GM21786 (cell line): ENCODE results near the gene C5orf58.

ENCODE experiments used
- ATAC-seq: cut with Tn5 transposase; IDR thresholded peaks from one replicate; pipeline ENCODE4 v1.9.1; 2021; ENCODE audit not compliant: unreplicated experiment

C5orf58 gene

DNA sequence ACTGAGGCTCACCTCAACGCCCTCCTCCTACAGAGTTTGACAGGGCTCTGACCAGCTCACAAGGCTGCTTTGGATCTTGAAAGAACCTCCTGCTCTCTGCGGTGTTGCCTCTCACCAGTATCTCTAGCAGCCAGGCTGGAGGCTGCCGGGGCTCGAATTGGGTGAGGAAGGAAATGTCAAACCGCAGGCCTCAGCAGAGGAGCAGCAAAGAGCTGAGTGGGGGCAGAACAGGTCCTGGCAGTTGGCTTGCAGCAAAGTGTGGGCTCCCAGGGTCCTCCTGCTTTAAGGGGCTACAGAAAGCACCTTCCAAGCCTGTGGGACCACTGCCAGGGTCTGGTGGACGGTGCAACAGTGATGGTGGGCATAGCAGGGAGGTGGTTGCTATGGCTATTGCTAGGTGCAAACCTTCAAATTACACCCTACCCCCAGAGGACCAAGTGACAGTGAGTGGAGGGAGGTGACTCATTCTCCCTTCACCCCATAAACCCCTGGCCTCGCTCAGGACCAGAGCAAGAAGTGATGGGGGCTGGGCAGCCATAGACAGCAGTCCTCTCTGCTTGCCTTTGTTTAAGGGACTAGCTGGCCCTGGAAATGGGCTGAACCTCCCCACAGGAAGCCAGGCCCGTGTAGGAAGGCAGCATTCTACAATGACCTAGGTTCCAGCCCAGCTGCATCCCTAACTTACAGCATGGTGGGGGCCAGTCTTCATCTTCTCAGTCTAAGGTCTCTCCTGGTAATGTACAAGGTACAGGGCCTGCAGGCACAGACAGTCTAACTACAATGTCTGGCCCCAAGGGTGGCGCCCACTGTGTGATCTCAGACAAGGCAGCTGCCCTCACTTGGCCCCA, 46.0 kb downstream of the C5orf58 start:
- peak; percentile 86 for ATAC-seq

DNA sequence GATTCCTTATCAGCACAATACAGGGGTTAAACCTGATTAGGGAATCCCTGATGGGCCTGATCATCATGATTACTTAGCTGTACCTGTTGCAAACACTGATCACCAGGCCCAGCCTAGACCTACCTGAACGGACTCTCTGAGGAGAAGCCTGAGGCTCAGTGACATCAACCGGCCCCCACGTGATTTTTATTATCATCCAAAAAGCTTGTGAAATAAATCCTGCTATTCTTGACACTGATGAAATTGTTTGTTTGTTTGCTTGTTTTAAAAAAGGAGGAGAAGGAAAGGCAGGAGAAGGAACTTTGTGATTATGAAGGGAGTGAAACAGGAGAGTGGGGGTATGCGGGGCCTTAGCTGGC, 46.7 kb downstream of the C5orf58 start:
- ATAC-seq = no peak

DNA sequence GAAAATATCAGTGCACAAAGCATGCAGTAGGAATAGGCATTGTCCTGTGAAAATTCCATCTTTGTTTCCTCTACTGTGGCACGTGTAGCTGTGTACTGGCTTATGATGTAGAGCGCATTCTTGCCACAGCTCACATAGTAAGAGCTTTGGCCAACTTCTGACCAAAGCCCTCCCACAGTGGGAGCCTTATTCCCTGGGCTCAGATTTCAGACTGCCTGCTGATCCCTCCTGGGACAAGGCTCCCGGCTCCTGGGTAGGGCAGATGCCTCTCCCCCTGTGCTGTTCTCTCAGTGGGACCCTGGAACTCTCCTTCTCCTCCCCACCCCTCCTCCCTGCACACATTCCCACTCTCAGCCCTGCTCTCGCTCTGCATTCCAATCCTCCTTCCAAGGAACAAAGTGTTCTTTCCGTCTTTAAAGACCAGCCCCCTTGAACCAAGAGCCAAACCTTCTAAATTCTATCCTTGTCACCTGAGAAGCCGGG, 47.3 kb downstream of the C5orf58 start:
- ATAC-seq = no peak

GRCh38 chr5:170283296-170283695, 50.5 kb downstream of the C5orf58 start:
- ATAC-seq = no peak

- ATAC-seq = no peak
These were observed 51.4 kb downstream of the C5orf58 start for GRCh38 chr5:170284231-170284630.

- no peak for ATAC-seq
These were observed 52.4 kb downstream of the C5orf58 start for GRCh38 chr5:170285181-170285580.

DNA sequence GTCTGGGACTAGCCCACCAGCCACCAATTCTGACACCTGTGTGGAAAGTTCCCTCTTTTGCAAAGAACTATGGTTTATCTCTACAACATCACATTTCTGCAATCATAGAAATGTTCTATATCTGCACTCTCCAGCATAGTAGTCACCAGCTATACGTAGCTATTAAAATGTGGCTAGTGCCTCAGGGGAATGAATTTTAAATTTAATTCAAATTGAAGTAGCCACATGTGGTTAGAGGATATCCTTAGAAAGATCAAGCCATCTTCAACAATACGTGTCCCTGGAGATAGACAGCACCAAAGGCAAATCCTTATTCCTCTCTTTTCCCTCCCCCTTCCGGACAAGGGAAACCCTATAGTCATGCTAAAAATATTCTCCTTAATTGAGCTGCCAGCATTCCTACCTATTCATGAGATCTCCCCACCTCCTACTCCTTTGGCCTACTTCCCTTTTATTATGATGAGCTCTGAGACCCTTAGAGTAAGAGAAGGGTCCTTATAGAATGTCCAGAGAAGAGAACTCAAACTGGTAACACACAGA, 53.7 kb downstream of the C5orf58 start:
- ATAC-seq = no peak

- ATAC-seq = no peak
These were observed 54.7 kb downstream of the C5orf58 start for GRCh38 chr5:170287532-170287931.

- no peak for ATAC-seq
These were observed 55.4 kb downstream of the C5orf58 start for GRCh38 chr5:170288151-170288550.

DNA sequence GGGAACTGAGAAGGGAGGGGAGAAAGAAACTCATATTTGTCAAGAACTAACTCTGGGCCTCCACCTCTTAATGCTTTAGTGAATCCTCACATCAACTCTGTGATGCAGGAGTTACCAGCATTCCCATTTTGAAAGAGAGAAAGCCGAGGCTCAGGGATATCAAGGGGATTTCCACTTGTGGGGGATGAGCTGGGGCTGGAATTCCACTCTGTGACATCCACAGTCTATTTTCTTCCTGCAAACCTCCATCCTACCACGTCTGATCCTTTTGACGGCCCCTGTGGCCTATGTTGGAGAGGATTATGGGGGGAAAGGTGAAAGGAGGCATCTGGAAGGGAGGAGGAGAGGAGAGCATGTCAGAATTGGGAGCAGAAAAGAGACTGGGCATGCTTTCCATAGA, 55.8 kb downstream of the C5orf58 start:
- no peak for ATAC-seq

DNA sequence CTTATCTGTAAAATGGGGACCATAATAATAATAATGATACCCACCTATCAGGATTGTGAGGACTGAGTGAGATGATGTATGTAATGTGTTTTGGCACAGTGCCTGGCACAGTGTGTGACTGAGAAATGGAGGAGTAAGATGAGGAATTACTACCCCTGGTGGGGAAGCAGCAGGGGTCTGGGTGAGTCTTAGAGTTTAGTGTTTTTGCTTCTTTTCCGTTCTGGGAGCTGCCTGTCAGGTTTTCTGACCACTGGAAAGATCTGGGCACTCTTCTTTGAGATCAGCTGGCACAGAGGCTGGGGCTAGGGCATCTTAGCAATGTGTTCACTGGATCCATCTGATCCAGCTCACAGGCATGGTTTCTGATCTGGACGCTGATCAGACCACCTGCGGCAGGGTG, 56.3 kb downstream of the C5orf58 start:
- ATAC-seq = no peak

DNA sequence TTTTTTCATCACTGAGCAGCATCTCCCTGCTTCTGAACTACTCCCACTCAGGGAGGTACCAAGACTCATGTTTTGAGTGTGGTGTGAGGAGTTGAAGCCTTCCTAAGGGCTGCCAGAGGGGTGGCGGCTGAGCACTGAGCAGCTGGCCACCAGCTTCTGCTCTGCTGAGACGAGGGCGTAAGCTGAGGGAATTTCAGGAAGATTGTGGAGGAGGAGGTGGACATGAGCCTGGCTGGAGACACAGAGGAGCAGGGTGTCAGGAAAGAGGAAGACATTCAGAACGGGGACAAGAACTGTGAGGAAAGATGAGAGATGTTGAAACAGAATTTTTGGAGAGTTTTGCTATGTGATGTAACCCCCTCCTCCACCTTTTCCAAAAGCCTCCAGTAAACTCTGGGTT, 57.0 kb downstream of the C5orf58 start:
- no peak for ATAC-seq

GRCh38 chr5:170290498-170290897, 57.7 kb downstream of the C5orf58 start:
- ATAC-seq = no peak

- ATAC-seq = no peak
These were observed 59.7 kb downstream of the C5orf58 start for GRCh38 chr5:170292179-170293104.

DNA sequence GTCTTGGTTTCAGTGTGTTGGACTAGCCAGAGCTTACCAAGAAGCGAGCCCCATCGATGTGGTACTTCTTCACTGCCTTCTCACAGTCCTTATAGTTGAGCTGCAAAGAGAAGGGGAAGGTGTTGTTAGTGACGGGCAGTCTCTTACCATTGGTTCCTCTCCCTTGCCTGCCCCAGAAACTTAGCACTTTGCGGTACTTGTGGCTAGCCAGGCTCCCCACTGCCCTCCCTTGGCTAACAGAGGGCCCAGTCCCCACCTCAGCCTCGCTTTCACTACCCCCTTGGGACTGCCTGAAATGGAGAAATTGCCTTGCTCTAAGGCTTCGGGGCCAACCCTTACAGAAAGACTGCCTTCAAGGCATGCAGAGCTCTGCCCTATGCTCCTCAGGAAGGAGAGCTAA, 60.5 kb downstream of the C5orf58 start:
- ATAC-seq = peak; percentile 85

- ATAC-seq = no peak
These were observed 61.3 kb downstream of the C5orf58 start for GRCh38 chr5:170294057-170294456.

GRCh38 chr5:170294556-170294955, 61.8 kb downstream of the C5orf58 start:
- ATAC-seq = no peak
